ENCODE measurements around the gene HSP90AB1.

The HSP90AB1 gene

DNA sequence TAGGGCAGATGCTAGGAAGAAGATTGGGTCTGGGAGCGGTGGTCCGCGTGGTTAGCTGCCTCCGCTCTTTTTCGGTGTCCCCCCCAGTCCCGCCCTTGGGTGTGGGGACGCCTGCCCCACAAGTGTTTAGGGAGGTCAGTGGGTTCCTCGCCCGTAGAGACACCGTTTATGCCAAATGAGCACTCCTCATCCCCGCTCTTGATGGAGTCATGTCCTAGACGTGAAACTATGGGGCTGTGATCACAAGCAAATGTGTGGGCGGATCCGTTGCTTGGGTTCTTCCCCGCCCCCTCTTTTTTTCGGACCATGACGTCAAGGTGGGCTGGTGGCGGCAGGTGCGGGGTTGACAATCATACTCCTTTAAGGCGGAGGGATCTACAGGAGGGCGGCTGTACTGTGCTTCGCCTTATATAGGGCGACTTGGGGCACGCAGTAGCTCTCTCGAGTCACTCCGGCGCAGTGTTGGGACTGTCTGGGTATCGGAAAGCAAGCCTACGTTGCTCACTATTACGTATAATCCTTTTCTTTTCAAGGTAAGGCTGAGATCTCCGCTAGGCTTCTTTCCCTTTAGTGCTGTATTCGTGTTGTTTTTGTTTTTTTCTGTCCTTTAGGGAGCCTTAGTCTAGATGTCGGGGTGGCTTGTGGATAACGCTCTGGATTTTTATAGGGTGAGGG lies at the start of gene HSP90AB1:
Gene HSP90AB1, plus strand, starts transcription at position 439 of the 675 bp plus-strand sequence. CDS start 1,529 bp downstream, outside the sequence.
- peak; percentile 93 for DNase-seq (ENCODE audit: low spot score)

DNA sequence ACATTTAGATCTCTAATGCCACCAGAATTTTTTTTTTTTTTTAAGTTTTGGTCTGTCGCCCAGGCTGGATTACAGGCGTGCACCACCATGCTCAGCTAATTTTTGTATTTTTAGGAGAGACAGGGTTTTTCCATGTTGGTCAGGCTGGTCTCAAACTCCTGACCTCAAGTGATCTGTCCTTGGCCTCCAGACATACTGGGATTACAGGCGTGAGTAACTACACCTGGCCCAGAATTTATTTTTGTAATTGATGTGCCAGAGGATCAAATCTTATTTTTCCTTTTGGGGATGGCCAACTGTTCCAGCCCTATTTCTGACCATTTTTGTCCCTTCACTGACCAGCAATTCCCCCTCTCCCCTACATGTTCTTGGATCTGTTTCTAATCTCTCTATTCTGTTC lies 48.2 kb upstream of the HSP90AB1 start:
- DNase-seq (ENCODE audit: low spot score) = no peak

DNA sequence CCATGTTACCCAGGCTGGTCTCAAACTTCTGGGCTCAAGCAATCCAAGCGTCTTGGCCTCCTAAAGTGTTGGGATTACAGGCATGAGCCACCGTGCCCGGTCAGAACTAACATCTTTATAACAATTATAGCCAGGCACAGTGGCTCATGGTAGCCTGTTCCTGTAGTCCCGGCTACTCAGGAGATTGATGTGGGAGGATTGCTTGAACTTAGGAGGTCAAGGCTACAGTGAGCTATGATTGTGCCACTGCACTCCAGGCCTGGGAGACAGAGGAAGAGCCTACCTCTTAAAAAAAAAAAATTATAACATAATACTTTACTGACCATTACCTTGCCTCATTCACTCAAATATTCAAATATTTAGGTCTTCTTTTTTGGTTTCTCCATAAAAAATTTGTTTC lies 47.0 kb upstream of the HSP90AB1 start:
- DNase-seq (ENCODE audit: low spot score) = no peak

DNA sequence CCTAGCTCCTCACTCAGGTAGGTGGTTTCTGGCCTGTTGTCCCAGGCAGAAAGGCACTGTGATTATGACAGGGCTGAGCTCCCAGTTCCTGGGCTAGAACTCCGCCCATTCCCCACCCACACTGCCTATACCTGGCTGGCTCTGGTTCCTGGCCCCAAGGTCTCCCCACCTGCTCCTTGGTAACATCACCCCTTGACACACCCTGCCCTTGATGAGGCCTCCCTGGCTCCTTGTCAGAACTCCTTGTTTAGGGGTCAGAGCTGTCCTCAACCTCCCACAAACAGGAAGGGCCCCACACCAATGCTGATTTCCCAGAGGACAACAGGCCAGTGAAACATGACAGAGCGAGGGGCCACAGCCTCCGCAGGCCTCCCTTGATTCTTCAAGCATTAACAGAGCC lies 45.7 kb upstream of the HSP90AB1 start:
- DNase-seq (ENCODE audit: low spot score) = no peak

DNA sequence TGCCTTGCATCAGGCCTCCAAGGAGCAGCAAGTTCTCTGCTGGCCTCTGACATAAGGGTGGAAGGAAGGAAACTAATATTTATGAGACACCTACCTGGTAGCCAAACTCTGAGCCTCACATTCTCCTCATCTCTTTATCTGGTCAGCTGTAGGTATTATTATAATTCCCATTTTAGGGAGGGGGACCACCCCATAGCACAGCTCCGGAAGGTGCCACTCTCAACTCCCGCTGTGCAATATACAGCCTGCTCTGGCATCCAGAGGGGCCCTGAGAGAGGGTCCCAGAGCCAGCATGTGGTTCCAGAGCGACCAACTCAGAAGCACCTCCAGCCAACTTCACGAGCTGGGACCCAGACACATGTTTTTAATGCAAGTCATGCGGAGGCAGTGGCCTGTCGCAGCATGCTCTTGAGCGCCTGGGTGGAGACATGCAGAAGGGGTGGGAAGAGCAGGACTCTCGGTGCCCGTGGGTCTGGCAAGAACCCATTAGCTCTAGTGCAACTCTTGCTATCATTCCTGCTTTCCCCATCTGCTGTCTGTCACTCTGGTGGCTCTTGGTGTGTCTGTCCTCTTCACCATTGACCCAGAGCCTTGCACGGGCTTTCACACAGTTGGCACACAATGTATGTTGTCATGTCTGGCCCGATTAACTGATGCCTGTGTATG lies 45.1 kb upstream of the HSP90AB1 start:
- DNase-seq (ENCODE audit: low spot score) = no peak

DNA sequence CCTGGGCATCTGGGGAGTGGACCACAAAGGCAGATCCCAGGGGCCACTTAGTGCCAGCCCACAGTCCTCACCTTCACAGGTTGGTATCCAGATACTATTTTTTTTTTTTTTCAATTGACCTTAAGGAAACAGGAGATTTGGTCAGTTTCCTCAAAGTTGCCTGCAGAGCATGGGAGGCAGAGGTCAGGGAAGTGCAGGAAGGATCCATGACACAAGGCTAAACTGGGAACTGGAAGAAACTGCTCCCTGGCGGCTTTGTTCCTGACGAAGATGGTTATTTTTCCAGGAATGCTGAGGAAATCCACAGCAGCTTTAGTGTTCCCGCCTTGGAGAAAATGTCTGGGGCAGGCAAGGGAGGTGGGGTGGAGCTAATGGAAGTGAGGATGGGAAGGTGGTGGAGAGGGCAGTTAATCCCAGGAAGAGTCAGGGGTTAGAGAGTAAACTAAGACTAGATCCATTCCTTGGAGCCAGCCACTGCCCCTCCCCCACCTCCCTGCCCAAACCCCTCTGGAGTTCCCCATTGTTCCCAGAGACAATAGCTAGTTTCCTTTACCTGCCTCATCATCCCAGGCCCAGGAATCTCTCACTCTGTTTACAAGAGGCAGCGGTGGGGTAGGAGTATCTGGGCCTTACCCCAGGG lies 44.4 kb upstream of the HSP90AB1 start:
- DNase-seq (ENCODE audit: low spot score) = no peak

DNA sequence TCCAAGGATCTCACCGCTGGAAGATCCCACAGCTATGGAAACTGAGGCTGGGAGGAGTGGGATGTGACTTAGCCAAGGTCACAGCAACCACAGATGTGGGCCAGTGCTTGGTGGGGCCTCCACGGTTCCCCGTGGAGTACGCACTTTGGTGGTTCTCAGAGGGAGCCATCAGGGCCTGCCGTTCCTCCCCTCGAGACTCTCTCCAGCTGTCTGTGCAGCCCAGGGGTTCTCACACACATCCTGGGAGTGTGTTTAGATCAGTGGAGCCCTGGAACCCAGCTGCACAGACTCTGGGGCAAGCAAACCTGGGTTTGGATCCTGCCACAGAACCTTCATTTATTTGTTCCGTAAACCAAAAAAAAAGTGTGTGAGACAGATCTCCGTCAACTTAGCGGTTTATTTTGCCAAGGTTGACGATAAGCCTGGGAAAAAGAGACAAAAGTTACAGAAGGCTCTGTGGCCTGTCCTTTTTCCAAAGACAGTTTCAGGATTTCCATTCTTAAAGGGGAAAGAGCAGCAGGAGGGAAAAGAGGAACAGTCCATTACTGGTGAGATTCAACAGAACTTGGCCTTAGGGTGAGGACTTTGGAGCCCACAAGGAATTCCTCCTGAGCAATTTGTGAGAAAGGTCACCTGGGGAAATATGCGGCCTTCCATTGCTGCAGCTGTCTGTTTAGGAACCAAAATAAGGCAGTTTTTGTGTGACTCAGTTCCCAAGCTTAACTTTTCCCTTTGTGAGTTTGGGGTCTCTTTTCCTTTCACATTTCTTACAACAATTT lies 43.7 kb upstream of the HSP90AB1 start:
- DNase-seq (ENCODE audit: low spot score) = no peak

DNA sequence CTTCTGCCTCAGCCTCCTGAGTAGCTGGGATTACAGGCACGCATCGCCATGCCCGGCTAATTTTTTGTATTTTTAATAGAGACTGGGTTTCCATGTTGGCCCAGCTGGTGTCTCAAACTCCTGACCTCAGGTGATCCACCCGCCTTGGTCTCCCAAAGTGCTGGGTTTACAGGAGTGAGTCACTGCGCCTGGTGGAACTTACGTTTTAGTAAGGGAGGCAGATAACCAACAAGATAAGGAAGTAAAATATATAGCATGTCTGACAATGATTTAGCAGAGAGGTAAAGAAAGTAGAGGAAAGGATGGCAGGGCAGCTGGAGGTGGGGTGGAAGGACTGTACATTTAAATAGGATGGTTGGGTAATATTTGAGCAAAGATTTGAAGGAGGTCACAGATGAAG lies 42.9 kb upstream of the HSP90AB1 start:
- DNase-seq (ENCODE audit: low spot score) = no peak

DNA sequence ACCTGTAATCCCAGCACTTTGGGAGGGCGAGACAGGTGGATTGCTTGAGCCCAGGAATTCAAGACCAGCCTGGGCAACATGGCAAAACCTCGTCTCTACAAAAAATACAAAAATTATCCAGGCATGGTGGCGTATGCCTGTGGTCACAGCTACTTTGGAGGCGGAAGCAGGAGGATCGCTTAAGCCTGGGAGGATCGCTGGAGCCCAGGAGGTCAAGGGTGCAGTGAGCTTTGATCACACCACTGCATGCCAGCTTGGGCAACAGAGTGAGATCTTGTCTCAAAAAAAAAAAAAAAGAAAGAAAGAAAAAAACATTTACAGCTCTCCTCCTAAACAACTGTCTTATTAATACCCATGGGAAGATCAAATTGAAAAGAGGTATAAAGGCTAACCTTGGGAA lies 38.9 kb upstream of the HSP90AB1 start:
- DNase-seq (ENCODE audit: low spot score) = no peak

DNA sequence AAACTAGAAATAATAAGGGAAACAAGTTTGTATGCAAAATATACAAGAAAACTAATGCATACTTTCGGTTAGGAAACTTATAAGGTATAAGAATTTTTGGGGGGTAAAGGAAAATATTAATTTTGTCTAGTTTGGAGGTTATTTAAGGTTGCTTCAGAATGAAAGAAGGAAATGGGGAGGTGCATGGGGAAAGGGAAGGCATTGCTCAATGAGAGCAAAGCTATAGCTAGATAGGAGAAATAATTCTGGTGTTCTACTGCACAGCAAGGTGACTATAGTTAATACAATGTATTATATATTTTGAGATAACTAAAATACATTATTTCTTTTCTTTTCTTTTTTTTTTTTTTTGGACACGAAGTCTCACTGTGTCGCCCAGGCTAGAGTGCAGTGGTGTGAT lies 35.6 kb upstream of the HSP90AB1 start:
- no peak for DNase-seq (ENCODE audit: low spot score)

DNA sequence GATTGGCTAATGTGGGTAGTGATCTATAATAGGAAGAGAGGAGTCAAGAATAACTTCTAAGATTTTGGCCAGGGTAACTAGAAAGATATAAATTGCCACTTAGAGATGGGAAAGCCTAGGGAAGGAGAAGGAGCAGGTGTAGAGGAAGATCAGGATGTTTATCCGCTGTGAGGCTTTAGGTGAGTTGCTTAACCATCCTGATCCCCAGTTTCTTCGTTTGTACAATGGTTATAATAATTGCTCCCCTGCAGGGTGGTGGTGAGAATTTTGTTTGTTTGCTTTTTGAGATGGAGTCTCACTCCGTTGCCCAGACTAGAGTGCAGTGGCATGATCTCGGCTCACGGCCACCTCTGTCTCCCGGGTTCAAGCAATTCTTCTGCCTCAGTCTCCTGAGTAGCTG lies 32.6 kb upstream of the HSP90AB1 start:
- no peak for DNase-seq (ENCODE audit: low spot score)

DNA sequence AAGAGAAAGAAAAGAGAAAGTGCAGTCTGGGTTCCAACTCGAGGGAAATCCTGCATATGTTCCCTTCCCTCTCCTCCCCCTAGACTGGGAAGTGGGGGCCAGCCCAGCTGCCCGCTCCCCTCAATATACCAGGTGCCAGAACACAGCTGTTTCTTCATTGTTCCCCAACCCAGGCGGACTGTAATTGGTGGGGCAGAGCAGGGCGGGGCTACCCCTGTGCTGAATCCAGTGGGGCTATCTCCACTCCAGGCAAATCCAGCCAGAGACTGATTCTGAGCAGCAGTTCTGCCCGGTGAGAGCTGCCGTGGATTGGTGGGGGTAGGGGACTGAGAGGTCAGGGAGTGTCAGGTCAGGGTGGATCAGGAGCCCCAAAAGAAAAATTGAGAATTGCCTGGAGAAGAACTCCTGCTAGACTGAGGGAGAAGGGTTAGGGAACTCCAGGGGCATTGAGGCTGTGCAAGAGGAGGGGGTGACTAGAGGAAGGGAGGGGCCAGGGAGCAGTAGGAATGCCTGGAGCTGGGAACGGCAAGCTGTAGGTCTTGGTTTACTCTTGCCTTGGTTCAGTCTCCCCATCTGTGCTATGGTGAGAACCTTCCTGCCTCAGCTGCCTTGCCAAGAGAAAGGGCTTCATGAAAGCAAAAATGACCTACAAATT lies 30.1 kb upstream of the HSP90AB1 start, which contains the start of gene MYMX:
Gene MYMX, plus strand, starts transcription at position 250 of the 655 bp plus-strand sequence. CDS start 546 bp downstream, outside the sequence.
- DNase-seq (ENCODE audit: low spot score) = no peak

DNA sequence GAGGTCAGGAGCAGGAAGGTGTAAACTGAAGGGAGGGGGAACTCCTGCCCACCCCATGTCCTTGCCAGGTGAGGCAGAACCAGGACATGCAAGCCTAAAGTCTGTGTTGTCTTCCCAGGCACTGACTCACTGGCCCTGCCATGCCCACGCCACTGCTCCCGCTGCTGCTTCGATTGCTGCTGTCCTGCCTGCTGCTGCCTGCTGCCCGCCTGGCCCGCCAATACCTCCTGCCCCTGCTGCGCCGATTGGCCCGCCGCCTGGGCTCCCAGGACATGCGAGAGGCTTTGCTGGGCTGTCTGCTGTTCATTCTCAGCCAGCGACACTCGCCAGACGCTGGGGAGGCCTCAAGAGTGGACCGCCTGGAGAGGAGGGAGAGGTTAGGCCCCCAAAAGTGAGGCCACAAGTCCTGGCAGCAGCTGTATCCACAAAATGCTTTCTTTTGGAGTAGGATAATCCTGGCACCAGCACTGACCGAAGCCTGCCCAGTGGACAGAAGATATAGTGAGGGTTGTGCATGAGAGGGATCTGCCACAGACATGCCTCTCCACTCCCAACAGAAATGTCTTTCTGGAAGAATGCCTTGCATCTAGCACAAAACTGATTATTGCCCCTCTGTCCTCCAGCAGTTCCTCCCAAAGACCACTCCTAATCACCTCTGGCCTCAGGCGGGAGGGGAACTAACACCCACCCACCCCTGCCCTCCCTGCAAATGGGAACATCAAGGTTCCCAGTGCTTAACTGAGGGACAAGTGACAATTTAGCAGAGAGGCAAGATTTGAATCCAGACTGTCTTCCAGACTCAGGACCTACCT lies 29.4 kb upstream of the HSP90AB1 start:
- no peak for DNase-seq (ENCODE audit: low spot score)

DNA sequence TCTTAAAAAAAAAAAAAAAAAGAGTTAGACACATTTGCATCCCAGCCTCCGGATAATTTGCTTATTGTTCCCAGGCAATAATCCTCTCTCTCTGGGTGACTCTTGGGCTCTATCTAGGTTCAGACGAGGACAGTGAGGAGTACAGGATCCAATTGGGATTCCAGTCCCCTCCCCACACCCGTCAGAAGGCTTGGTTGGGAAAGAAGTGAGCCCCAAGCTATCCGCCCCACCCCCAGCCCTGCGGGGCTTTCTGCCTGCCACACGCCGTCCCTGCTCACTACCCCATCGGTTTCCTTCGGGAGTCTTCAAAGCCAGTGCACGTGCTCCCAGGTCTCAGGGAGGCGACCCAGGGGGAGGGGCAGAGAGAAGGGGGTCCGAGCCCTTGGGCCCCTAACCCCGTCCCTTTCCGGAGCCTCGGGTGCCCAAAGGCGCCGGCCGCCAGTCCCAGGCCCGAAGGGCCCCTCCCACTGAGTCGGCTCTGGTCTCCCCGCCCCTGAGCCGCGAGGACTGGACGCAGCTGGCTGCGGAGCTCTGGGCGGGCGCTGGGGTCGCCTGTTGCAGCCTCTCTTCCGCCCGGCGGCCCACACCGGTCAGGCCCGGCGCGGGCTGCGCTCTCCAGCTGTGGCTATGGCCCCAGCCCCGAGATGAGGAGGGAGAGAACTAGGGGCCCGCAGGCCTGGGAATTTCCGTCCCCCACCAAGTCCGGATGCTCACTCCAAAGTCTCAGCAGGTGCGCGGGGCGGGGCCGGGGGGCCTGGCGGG lies 27.7 kb upstream of the HSP90AB1 start:
- peak; percentile 88 for DNase-seq (ENCODE audit: low spot score)

DNA sequence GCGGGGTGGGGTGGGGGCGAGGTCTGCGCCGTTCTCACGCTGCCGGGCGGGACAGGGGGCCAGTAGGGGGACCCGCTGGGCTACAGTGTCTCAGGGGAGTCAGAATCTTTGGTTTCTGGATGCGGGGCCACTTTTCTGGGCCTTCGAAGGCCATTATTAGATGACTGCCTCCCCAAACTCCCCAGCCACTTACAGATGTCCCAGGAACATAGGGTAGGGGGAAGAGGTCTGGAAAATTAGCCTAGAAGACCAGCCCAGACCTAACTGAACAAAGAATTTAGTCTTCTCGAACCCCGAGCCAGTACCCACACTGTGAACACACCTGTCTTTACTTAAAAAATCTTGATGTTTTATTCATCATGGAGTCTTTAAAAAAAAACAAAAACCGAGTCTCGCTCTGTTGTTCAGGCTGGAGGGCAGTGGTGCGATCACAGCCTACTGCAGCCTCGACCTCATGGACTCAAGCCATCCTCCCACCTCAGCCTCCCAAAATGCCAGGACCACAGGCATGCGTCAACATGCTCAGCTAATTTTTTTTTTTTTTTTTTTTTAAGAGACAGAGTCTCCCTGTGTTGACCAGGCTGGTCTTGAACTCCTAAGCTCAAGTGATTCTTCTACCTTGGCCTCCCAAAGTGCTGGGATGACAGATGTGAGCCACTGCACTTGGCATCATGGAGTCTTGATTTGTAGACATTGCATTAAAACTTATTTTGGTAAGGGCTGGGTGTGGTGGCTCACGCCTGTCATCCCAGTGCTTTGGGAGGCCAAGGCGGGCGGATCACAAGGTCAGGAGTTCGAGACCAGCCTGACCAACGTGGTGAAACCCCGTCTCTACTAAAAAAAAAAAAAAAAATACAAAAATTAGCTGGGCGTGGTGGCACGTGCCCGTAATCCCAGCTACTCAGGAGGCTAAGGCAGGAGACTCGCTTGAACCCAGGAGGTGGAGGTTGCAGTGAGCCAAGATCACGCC lies 26.8 kb upstream of the HSP90AB1 start:
- no peak for DNase-seq (ENCODE audit: low spot score)

DNA sequence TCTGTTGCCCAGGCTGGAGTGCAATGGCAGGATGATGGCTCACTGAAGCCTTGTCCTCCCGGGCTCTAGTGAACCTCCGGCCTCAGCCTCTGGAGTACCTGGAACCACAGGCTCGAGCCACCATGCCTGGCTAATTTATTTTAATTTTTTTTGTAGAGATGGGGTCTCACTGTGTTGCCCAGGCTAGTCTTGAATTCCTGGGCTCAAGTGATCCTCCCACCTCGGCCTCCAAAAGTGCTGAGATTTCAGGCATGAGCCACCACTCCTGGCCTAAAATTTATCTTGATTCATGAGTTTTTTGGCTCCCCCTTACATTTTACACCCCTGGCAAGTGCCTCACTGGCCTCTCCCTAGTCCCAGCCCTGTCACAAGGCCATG lies 26.0 kb upstream of the HSP90AB1 start:
- no peak for DNase-seq (ENCODE audit: low spot score)

DNA sequence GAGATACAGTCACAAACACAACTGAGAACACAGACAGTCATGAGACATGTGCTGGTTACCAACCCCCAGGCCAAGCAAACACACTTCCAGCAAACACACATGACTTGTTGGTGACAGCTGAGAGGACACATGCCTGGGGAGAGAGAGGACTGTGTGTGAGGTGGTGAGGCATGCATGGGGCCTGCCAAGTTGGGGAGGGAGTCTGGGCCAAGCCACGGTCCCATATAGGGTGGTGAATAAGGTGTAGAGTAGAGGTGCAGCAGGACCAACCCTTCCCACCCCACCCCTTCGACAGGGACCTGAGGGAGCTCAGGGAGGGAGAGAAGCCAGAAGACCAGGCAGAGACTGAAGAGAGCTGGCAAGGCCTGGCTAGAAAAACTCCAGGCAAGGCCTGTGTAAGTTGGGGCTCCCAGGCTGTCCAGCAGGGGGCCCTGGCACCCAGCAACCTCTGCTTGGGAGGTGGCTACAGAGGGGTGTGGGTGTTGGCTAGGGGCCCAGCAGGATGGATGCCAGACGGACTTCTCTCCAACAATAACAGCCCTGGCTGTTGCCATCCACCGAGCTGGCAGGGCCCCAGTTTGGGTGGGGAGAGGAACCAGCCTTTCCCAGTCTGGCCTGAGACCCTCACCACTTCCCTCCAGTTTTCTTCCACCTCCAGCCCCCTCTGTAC lies 25.5 kb upstream of the HSP90AB1 start:
- DNase-seq (ENCODE audit: low spot score) = peak; percentile 89

DNA sequence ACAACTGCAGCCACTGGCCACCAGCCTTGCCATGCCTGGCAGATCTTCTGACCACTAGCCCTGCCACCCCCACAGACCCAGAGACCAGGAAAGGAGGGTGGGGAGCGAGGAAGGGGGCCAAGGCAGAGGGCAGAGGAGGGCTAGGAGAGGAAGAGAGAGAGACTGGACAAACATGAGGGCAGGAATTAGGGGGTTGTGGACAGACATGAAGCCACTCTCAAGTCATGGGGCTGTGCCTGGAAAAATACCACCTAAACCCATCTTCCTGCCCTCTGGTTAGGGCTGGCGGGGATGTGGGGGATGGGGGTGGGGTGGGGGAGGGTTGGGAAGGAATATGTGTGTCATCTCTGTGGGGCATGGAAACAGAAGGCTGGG lies 25.0 kb upstream of the HSP90AB1 start:
- no peak for DNase-seq (ENCODE audit: low spot score)
